ENCODE measurements around the gene MTHFD1L.

GRCh38 chr6:151098166-151098565 lies 232.7 kb downstream of the MTHFD1L start:
- TF ChIP-seq CTCF (conservative IDR thresholded peaks at IDR 0.05; ENCODE audit: low read length) (no peak), EZH2phosphoT487 (IDR thresholded peaks at IDR 0.05; ENCODE audit: borderline replicate concordance) (no peak)
